Epidermal melanocyte (primary cell): ENCODE results near the gene CLDN25.

Source experiments
- DNase-seq: peaks from one replicate; pipeline ENCODE4 v3.0.0; 2011; ENCODE audit warnings: low spot score; ENCODE audit not compliant: insufficient read length

CLDN25 gene

GRCh38 chr11:113808931-113809330 lies 29.3 kb downstream of the CLDN25 start:
- DNase-seq = no peak

DNA sequence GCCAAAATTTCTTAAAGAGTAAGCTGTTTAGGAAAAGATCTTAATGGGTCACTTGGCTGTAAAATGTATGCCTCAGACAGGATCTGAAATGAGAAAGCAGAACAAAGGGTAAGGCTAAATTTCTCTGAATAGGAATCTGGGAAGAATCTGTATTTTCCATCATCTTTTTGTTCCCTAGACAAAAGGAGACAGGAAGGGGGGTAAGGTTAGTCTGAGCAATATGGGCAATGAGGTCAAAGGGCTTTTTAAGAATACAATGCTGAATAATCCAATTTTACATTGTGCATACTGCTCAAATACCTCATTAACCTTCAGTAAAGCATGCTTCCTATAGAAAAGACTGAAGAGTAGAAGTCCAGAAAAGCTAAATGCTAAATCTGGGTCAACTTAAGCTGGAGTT lies 34.6 kb downstream of the CLDN25 start:
- no peak for DNase-seq

GRCh38 chr11:113817162-113817561 lies 37.6 kb downstream of the CLDN25 start:
- DNase-seq = no peak

DNA sequence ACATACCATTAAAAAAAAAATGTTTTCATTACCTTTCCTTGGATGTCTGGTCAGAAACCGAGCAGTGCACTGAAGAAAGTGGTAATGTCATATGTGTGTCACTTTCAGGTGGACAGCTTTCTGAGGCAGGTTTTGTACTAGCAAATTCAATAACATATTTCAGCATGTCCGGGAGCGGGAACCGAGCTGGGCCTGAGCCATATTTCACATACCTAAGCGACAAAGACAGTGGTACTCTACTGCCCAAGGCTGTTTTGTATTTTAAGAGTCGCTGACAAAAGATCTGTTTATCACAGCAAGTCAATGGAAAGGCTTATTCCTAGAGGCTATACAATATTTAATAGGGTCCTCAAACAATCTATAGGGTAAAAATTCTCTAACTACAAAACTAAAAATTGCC lies 38.0 kb downstream of the CLDN25 start:
- DNase-seq = no peak

GRCh38 chr11:113818426-113818825 lies 38.8 kb downstream of the CLDN25 start:
- no peak for DNase-seq

DNA sequence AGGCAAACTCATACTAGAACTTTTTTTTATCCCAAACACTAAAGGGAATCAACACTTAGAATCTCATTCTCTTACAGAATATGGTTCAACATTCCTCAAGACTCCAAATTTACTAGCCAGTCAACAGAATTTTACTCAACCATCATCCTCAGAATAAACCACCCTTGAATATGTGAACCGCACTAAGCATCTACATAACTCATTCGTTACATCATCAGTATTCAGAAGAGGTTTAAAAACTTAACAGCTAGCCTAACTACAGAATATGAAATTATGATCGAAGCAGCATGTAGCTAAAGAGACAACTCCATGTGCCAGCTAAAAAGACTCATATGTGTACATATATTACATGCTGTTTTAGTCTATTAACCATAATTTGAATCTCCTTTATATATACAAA lies 47.9 kb downstream of the CLDN25 start:
- no peak for DNase-seq

DNA sequence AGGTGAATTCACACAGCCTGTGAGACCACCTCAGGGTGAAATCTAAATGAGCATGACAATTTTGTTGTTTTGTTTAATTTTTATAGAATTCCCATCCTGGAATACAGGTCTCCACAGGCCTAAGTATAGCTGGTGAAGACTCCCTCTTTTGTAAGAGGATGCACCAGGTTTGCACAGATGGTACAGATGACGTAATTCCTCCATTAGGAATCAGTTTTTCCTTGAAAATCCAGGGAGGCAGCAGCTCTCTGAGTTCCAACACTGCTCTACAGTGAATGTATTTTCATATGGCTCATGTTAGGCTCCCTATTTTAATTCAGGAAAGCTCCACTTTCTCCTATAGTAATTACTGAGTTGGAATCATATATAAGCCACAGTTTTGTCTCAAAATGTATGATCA lies 48.6 kb downstream of the CLDN25 start:
- DNase-seq = no peak

DNA sequence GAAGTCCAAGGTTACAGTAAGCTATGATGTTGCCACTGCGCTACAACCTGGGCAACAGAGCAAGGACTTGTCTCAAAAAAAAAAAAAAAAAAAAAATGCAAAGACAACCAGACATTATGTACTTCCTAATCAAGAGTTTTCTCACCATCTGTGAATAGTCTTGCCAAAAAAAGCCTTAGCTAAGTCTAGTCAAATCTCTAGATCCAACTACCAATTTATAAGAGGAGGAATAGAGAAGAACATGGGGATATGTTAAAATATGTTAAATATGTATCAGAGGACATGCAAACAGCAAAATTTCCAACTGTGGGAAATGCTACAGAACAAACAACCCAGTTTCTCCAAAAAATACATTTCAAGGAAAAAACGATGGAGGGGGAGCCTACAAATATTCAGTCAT lies 50.2 kb downstream of the CLDN25 start:
- no peak for DNase-seq
